Measurements from ENCODE around the gene MTMR2. TPM values are rescaled to one million over a fixed set of nuclear protein-coding genes. Genes with fewer than 3 reads are reported as not detected.

The MTMR2 gene
- polyA plus RNA-seq, 1 of the 3 experiments (the other 2 are of a cell fraction) = 8.6 TPM

DNA sequence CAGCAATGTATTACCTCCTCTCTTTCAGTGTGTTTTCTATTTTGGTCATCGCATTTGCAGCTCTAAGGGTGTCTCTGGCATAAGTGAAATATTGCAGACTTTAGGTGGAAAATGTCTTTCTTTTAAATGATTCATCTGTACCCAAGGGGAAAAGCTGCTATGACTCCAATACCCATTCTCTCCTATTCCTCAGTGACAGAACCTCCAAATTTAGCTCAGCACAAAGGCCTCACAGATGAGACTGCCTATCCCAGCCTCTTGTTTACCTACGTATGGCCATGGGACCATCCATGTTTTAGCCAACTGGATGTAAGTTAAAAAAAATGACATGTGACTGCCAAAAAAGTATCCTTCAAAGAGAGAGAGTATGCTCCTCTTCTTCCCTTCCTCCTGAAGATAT, 7.9 kb downstream of the MTMR2 start (continued):
- TF ChIP-seq, protein P1, sequence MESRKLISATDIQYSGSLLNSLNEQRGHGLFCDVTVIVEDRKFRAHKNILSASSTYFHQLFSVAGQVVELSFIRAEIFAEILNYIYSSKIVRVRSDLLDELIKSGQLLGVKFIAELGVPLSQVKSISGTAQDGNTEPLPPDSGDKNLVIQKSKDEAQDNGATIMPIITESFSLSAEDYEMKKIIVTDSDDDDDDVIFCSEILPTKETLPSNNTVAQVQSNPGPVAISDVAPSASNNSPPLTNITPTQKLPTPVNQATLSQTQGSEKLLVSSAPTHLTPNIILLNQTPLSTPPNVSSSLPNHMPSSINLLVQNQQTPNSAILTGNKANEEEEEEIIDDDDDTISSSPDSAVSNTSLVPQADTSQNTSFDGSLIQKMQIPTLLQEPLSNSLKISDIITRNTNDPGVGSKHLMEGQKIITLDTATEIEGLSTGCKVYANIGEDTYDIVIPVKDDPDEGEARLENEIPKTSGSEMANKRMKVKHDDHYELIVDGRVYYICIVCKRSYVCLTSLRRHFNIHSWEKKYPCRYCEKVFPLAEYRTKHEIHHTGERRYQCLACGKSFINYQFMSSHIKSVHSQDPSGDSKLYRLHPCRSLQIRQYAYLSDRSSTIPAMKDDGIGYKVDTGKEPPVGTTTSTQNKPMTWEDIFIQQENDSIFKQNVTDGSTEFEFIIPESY (IDR thresholded peaks at IDR 0.05; ENCODE audit: borderline replicate concordance, low read depth) = no peak
- TF ChIP-seq FOSL2 (IDR thresholded peaks at IDR 0.05; ENCODE audit: borderline replicate concordance, low read depth) = no peak
- TF ChIP-seq TAF1 (IDR thresholded peaks at IDR 0.05; ENCODE audit: borderline replicate concordance, low read depth, low read length) = no peak
- TF ChIP-seq, protein P2, sequence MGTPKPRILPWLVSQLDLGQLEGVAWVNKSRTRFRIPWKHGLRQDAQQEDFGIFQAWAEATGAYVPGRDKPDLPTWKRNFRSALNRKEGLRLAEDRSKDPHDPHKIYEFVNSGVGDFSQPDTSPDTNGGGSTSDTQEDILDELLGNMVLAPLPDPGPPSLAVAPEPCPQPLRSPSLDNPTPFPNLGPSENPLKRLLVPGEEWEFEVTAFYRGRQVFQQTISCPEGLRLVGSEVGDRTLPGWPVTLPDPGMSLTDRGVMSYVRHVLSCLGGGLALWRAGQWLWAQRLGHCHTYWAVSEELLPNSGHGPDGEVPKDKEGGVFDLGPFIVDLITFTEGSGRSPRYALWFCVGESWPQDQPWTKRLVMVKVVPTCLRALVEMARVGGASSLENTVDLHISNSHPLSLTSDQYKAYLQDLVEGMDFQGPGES (IDR thresholded peaks at IDR 0.05; ENCODE audit: low read depth, low read length) = no peak

DNA sequence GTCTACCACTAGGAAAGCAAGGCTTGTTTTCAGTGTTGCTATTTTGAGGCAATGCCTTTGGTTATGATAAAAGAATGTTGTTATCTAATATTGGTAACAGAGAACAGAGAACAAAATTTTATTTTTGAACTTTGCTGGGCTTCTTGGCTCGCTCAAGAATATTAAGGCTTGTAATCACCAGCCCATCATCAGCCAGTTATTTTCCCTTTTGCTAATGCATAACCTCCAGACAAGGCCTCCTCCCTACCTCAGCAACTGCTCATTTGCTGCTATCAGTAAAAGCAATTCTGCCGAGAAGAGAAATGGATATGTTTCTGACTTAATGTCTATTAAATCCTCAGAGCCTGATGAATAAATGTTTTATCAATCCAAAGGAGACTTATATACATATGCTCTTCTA, 8.9 kb downstream of the MTMR2 start:
- Histone ChIP-seq H3K9ac (no peak overlapping the region), H4K20me1 (ENCODE audit: insufficient read depth) (no peaks in the 10 kb centered on the region), H3K4me2 (no peak overlapping the region), H3K36me3 (replicated peaks in 1 of 2; ENCODE audit: control insufficient read depth in 1 of 2, insufficient read depth in 2 of 2, low read length in 1 of 2) (peaks cover 7 to 21% of the 10 kb centered on the region in 2 experiments), H3K27ac (ENCODE audit: low read depth in 2 of 2, low read length in 1 of 2) (no peak overlapping the region), H3K9me3 (no peaks in the 10 kb centered on the region), H3K4me3 (ENCODE audit: low read depth in 2 of 2, low read length in 1 of 2) (no peak overlapping the region), H3F3A (replicated peaks; ENCODE audit: insufficient read depth) (peaks cover 14% of the 10 kb centered on the region), H3K27me3 (ENCODE audit: insufficient read depth) (no peaks in the 10 kb centered on the region), H3K79me2 (ENCODE audit: insufficient read depth) (peaks cover 91% of the 10 kb centered on the region), H3K4me1 (ENCODE audit: control insufficient read depth in 1 of 2, insufficient read depth in 2 of 2, low read depth in 1 of 2, low read length in 1 of 2) (peaks cover 5 to 15% of the 10 kb centered on the region in 2 experiments; a peak in 3 of 4 replicates), H2AFZ (ENCODE audit: low read depth) (no peak overlapping the region), H3K9me2 (no peaks in the 10 kb centered on the region)
- ChIA-PET CTCF (no interaction called here), POLR2A (no interaction called here)
- WGBS (ENCODE audit: low lambda C conversion rate) = 93% methylated on average over 2 of the region's 2 CpGs
- no peak for DNase-seq
- no peak for TF ChIP-seq RAD21 (IDR thresholded peaks at IDR 0.05; ENCODE audit: low read length)
- TF ChIP-seq YY1 (IDR thresholded peaks at IDR 0.05; ENCODE audit: low read depth) = no peak
- no peak for TF ChIP-seq RFX5 (IDR thresholded peaks at IDR 0.05; ENCODE audit: low read length)
- TF ChIP-seq, protein P3, sequence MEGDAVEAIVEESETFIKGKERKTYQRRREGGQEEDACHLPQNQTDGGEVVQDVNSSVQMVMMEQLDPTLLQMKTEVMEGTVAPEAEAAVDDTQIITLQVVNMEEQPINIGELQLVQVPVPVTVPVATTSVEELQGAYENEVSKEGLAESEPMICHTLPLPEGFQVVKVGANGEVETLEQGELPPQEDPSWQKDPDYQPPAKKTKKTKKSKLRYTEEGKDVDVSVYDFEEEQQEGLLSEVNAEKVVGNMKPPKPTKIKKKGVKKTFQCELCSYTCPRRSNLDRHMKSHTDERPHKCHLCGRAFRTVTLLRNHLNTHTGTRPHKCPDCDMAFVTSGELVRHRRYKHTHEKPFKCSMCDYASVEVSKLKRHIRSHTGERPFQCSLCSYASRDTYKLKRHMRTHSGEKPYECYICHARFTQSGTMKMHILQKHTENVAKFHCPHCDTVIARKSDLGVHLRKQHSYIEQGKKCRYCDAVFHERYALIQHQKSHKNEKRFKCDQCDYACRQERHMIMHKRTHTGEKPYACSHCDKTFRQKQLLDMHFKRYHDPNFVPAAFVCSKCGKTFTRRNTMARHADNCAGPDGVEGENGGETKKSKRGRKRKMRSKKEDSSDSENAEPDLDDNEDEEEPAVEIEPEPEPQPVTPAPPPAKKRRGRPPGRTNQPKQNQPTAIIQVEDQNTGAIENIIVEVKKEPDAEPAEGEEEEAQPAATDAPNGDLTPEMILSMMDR (IDR thresholded peaks at IDR 0.05) = no peak
- no peak for TF ChIP-seq NFIC (IDR thresholded peaks at IDR 0.05; ENCODE audit: borderline replicate concordance)
- no peak for TF ChIP-seq CHD2 (IDR thresholded peaks at IDR 0.05; ENCODE audit: low read length, partially characterized antibody)
- TF ChIP-seq FOXJ3 (CRISPR knock-in tag; IDR thresholded peaks at IDR 0.05) = no peak
- TF ChIP-seq, protein P4, sequence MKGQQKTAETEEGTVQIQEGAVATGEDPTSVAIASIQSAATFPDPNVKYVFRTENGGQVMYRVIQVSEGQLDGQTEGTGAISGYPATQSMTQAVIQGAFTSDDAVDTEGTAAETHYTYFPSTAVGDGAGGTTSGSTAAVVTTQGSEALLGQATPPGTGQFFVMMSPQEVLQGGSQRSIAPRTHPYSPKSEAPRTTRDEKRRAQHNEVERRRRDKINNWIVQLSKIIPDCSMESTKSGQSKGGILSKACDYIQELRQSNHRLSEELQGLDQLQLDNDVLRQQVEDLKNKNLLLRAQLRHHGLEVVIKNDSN (IDR thresholded peaks at IDR 0.05; ENCODE audit: borderline replicate concordance, low read depth) = no peak
- no peak for TF ChIP-seq TCF12 (IDR thresholded peaks at IDR 0.05)
- no peak for TF ChIP-seq ELF1 (IDR thresholded peaks at IDR 0.05)
- TF ChIP-seq SIN3A (IDR thresholded peaks at IDR 0.05; ENCODE audit: borderline replicate concordance, low read depth, low read length) = no peak
- no peak for TF ChIP-seq RXRA (IDR thresholded peaks at IDR 0.05; ENCODE audit: borderline replicate concordance, low read depth)
- no peak for TF ChIP-seq POLR2AphosphoS5 (IDR thresholded peaks at IDR 0.05; ENCODE audit: low read depth, low read length)
- no peak for TF ChIP-seq EP300 (IDR thresholded peaks at IDR 0.05; ENCODE audit: borderline replicate concordance in 1 of 2, low read depth in 1 of 2, low read length in 1 of 2)
- TF ChIP-seq NRF1 (IDR thresholded peaks at IDR 0.05; ENCODE audit: low read depth, low read length) = no peak
- TF ChIP-seq, protein P5, sequence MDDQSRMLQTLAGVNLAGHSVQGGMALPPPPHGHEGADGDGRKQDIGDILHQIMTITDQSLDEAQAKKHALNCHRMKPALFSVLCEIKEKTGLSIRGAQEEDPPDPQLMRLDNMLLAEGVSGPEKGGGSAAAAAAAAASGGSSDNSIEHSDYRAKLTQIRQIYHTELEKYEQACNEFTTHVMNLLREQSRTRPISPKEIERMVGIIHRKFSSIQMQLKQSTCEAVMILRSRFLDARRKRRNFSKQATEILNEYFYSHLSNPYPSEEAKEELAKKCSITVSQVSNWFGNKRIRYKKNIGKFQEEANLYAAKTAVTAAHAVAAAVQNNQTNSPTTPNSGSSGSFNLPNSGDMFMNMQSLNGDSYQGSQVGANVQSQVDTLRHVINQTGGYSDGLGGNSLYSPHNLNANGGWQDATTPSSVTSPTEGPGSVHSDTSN (IDR thresholded peaks at IDR 0.05) = no peak
- TF ChIP-seq, protein P6, sequence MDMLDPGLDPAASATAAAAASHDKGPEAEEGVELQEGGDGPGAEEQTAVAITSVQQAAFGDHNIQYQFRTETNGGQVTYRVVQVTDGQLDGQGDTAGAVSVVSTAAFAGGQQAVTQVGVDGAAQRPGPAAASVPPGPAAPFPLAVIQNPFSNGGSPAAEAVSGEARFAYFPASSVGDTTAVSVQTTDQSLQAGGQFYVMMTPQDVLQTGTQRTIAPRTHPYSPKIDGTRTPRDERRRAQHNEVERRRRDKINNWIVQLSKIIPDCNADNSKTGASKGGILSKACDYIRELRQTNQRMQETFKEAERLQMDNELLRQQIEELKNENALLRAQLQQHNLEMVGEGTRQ (IDR thresholded peaks at IDR 0.05; ENCODE audit: borderline replicate concordance, low read depth, low read length) = no peak
